Measurements from ENCODE around the gene AGK.

- TF ChIP-seq, protein P1, sequence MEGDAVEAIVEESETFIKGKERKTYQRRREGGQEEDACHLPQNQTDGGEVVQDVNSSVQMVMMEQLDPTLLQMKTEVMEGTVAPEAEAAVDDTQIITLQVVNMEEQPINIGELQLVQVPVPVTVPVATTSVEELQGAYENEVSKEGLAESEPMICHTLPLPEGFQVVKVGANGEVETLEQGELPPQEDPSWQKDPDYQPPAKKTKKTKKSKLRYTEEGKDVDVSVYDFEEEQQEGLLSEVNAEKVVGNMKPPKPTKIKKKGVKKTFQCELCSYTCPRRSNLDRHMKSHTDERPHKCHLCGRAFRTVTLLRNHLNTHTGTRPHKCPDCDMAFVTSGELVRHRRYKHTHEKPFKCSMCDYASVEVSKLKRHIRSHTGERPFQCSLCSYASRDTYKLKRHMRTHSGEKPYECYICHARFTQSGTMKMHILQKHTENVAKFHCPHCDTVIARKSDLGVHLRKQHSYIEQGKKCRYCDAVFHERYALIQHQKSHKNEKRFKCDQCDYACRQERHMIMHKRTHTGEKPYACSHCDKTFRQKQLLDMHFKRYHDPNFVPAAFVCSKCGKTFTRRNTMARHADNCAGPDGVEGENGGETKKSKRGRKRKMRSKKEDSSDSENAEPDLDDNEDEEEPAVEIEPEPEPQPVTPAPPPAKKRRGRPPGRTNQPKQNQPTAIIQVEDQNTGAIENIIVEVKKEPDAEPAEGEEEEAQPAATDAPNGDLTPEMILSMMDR (IDR thresholded peaks at IDR 0.05; ENCODE audit: insufficient read depth, low read length) = no peak
- no peak for TF ChIP-seq POLR2AphosphoS5 (IDR thresholded peaks at IDR 0.05; ENCODE audit: low read depth)
Observed at GRCh38 chr7:141597966-141598365, 46.8 kb downstream of the AGK start.

Data from HL-60 (cell line).